ENCODE data around the gene TPH2.

- TF ChIP-seq CTCF (IDR thresholded peaks at IDR 0.05): no peak
- no peak for TF ChIP-seq POLR2A (IDR thresholded peaks at IDR 0.05)
Measured at GRCh38 chr12:71954083-71954778, 15.6 kb downstream of the TPH2 start.
